ENCODE measurements around the gene C6orf120.

Gene C6orf120

GRCh38 chr6:169751242-169752073 lies 49.5 kb downstream of the C6orf120 start, which contains the start of the genes DYNLT2 and ERMARD:
Gene DYNLT2, minus strand, starts transcription at chr6:169751572. Its CDS starts 114 bp downstream, at chr6:169751458.
Gene ERMARD, plus strand, starts transcription at chr6:169751622. Its CDS starts 36 bp downstream, at chr6:169751658.
- Histone ChIP-seq H3K36me3 (ENCODE audit: insufficient read depth, low read length) (no peaks in the 10 kb centered on the region), H3K79me2 (ENCODE audit: control insufficient read depth, insufficient read depth, low read length, unreplicated experiment) (peaks cover 36% of the 10 kb centered on the region), H3K4me1 (ENCODE audit: control insufficient read depth, insufficient read depth, low read length, unreplicated experiment) (peaks cover 13% of the 10 kb centered on the region), H3K27ac (ENCODE audit: low read depth, low read length) (peak within 1 kb of the TSS; percentile 81), H3K27me3 (ENCODE audit: insufficient read depth, low read length) (no peaks in the 10 kb centered on the region), H2AFZ (ENCODE audit: low read length, unreplicated experiment) (peak within 1 kb of the TSS; percentile 79), H3K4me3 (ENCODE audit: low read depth, low read length) (peak within 1 kb of the TSS; percentile 83)

GRCh38 chr6:169752074-169752623 lies 50.2 kb downstream of the C6orf120 start:
- H2AFZ ChIP-seq (ENCODE audit: low read length, unreplicated experiment): peak overlapping the region; percentile 66
- H3K4me3 ChIP-seq (ENCODE audit: low read depth, low read length): peak overlapping the region; percentile 83
- H3K27me3 ChIP-seq (ENCODE audit: insufficient read depth, low read length): no peaks in the 10 kb centered on the region

More at GRCh38 chr6:169752074-169752623, 50.2 kb downstream of the C6orf120 start:
- H3K4me1 ChIP-seq (ENCODE audit: control insufficient read depth, insufficient read depth, low read length, unreplicated experiment): peaks cover 13% of the 10 kb centered on the region
- peak overlapping the region; percentile 81 for H3K27ac ChIP-seq (ENCODE audit: low read depth, low read length)
- peaks cover 36% of the 10 kb centered on the region for H3K79me2 ChIP-seq (ENCODE audit: control insufficient read depth, insufficient read depth, low read length, unreplicated experiment)
- H3K36me3 ChIP-seq (ENCODE audit: insufficient read depth, low read length): no peaks in the 10 kb centered on the region
